GM12801 (cell line): ENCODE data around the gene PHF10.

Experiments used
- TF ChIP-seq, protein P1 (sequence below): IDR thresholded peaks from one replicate; pipeline ENCODE4 v1.5.1; 2011; ENCODE audit warnings: control low read depth; ENCODE audit not compliant: insufficient read length; ENCODE audit errors: extremely low read depth

PHF10 gene

DNA sequence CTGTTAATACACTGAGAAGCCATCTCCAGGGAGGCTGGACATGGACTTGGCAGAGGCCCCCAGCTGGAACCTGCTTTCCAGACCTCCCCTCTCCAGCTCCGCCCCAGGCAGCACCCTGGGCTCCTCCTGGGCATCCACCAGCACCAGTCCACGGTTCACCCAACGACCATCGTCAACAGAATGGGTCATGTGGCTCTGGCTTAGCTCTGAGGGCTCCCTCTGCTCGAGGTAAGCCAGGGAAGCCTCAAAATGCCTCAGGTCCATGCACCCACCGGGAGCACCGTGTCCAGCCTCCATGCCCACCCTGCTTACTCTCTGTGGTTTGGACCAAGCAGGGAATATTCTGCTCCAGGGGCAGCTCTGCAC is 62.9 kb downstream of the PHF10 start:
- TF ChIP-seq, protein P1, sequence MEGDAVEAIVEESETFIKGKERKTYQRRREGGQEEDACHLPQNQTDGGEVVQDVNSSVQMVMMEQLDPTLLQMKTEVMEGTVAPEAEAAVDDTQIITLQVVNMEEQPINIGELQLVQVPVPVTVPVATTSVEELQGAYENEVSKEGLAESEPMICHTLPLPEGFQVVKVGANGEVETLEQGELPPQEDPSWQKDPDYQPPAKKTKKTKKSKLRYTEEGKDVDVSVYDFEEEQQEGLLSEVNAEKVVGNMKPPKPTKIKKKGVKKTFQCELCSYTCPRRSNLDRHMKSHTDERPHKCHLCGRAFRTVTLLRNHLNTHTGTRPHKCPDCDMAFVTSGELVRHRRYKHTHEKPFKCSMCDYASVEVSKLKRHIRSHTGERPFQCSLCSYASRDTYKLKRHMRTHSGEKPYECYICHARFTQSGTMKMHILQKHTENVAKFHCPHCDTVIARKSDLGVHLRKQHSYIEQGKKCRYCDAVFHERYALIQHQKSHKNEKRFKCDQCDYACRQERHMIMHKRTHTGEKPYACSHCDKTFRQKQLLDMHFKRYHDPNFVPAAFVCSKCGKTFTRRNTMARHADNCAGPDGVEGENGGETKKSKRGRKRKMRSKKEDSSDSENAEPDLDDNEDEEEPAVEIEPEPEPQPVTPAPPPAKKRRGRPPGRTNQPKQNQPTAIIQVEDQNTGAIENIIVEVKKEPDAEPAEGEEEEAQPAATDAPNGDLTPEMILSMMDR = no peak

DNA sequence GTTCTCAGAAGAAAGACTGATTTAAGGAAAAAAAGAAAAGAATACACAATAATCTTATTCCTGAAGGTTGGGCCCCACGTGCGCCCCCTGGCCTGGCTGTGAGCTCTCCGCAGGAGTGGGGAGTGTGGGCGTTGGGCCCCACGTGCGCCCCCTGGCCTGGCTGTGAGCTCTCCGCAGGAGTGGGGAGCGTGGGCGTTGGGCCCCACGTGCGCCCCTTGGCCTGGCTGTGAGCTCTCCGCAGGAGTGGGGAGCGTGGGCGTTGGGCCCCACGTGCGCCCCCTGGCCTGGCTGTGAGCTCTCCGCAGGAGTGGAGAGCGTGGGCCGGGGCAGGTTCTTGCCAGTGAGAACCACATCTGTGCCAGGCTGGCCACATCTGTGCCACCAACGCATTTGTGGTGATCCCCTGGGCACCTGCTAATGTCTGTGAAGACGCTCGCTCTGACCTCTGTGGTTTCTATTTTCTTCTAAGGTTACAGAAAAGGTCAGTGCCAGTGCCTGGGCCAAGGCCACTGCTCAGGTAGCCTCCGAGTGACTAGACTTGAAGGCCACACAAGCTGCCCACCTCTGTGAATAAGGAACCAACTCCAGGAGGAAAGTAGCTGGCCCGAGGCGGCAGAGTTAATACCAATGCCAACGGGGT is 63.4 kb downstream of the PHF10 start:
- TF ChIP-seq, protein P1 = no peak

- TF ChIP-seq, protein P1 = no peak
Measured at GRCh38 chr6:169659820-169660610, 64.3 kb downstream of the PHF10 start.

DNA sequence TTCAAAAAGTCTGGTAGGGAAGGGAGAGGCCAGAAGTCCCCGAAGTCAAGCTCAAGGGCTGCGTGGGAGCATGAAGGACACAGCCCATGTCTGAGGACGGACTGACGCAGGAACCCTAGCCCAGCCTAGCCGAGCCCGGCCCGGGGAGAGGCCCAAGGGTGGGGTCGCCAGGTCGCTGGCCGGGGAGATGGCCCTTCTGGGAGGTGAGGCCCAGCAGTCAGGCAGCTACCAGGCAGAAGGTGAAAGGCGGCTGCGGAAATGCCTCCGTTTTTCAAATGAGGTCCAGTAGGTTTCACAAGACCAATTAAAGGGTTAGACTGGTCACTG is 67.1 kb downstream of the PHF10 start:
- TF ChIP-seq, protein P1 = no peak

DNA sequence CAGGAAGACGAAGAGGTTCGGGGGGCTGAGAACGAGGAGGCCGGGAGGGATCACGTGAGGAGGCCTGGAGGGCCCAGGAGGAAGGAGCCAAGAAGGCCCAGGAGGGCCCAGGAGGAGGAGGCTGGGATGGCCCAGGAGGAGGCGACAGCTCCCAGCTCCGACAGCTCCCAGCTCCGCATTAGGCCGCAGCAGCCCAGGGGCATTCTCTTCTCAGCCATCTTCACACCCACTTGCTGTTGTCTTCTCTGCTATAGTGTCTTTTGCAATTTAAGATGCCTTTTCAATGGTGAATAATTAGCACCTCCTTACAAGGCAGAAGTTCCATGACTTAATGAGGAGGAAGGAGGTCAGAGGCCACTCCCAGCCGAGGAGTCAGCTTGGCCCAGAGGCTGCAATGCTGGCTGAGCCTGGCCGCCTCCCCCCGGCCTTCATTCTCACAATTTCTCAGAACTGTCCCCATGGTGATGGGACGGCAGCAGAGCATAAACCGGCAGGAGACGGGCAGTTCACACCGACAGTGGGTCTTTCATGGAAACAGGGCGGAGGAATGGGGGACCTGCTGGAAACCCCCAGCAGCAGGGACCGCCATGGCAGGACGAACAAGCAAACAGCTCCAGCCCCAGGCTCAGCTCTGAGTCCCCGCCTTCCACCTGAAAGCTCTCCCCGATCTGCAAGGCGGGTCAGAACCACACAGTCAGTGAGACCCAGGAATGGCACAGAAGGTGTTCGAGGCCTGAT is 67.6 kb downstream of the PHF10 start:
- TF ChIP-seq, protein P1 = no peak

DNA sequence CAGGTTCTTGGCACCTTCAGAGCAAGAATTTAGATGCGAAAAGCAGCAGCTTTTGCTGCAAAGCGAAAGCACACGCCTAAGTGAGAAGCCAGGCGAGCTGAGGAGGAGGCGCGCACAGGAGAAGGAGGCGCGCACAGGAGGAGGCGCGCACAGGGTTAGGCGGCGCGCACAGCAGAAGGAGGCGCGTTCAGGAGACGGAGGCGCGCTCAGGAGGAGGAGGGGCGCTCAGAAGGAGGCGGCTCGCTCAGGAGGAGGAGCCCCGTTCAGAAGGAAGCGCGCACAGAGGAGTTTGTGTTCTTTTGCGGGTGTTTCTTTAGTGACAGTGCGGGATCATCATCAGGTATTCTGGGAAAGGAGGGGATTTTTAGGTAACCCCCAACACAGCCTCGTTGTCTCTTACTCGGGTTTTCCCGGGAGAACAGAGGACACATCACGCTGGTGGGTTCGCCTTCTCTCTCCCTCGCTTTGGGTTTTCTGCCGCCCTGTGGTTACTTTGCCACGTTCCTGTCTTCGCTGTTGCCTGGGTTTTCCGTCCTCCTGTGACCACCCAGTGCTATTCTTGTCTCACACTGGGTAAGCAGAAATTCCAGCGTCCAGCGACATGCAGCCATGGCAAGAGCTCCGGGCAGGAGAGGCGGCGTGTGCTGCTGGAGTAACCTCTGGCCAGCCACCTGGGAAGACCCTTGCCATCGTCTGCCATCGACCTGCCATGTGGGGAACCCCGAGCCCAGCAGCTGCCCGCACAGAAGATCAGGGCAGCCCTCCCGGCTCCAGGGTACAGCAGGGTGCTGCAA is 69.5 kb downstream of the PHF10 start:
- TF ChIP-seq, protein P1 = no peak
